GM19372 (cell line): ENCODE data around the gene CCDC27.
"Not testable (repeated sequence)": the region's sequence is repeated elsewhere in the genome, so short reads cannot be mapped to it uniquely, and the experiment has no call there.

ENCODE experiments used
- ATAC-seq: cut with Tn5 transposase; IDR thresholded peaks from one replicate; pipeline ENCODE4 v1.9.1; 2021; ENCODE audit warnings: mild to moderate bottlenecking, low read depth, moderate library complexity; ENCODE audit not compliant: unreplicated experiment

Gene CCDC27

DNA sequence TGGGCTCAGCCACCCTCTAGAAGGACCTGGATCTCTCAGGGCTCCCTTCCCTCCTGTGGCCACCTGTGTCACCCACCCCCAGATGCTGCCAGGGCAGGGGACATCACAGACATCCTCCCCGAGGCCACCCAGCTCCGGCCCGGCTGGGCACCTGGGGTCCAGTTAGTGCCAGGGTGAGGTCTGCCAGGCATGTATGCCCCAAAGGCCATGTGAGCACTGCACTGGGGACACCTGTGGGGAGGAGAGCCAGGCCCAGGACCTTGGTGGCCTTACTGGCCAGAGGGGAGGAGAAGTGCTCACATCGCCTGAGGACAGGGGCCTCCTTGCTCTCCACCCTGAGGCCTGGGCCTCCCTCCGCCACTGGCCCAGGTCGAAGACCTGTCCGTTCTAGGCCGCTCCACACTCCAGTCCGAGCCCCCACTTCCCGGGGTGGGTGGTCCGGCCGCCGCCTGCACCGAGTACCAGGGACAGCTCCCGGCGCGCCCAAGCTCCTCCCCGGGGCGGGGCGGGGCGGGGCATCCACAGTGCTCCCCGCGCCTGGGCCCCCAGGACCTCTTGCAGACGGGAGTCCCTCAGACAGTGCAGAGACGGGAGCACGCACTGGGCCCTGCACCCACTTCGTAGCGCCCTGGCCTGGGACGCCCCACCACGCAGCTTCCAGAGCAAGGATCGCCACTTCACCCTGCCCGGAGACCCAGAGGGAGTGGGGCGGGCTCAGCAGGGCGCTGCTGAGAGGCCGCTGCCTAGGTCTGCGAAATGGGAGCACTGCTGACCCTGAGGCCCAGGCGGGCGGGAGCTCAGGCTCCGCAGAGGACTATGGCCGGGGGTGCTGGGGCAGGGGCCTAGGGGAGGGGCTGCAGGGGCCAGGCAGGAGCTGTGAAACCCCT, 34.3 kb upstream of the CCDC27 start:
- ATAC-seq = no peak

- ATAC-seq = no peak
These were observed 33.5 kb upstream of the CCDC27 start for GRCh38 chr1:3718764-3719163.

DNA sequence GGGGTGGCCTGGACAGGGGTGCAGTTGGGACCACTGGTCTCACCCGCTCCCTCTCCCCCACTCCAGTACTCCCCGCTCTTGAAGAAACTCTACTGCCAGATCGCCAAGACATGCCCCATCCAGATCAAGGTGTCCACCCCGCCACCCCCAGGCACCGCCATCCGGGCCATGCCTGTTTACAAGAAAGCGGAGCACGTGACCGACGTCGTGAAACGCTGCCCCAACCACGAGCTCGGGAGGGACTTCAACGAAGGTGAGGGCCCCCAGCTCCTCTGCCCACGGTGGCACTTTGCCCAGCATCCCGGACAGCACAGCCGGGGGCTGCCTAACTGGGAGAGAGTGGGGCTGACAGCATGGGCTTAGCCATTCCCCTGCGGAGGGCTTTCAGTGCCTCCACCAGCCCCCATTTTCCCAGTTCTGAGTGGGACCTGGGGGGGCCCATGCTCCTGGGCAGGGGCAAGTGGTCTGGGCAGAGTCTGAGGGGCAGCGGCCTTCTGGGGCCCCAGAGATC, 30.2 kb upstream of the CCDC27 start:
- ATAC-seq = no peak

DNA sequence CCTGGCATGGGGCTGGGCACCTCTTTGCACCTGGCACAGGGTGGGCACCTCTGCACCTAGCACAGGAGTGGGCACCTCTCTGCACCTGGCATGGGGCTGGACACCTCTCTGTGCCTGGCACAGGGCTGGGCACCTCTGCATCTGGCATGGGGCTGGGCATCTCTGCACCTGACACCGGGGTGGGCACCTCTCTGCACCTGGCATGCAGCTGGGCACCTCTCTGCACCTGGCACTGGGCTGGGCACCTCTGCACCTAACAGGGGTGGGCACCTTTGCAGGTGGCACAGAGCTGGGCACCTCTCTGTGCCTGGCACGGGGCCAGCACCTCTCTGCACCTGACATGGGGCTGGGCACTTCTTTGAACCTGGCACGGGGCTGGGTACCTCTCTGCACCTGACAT, 29.4 kb upstream of the CCDC27 start:
- ATAC-seq = no peak

- ATAC-seq = not testable (repeated sequence)
These were observed 27.7 kb upstream of the CCDC27 start for GRCh38 chr1:3724416-3725030.

GRCh38 chr1:3725366-3725765, 26.9 kb upstream of the CCDC27 start:
- ATAC-seq = no peak

DNA sequence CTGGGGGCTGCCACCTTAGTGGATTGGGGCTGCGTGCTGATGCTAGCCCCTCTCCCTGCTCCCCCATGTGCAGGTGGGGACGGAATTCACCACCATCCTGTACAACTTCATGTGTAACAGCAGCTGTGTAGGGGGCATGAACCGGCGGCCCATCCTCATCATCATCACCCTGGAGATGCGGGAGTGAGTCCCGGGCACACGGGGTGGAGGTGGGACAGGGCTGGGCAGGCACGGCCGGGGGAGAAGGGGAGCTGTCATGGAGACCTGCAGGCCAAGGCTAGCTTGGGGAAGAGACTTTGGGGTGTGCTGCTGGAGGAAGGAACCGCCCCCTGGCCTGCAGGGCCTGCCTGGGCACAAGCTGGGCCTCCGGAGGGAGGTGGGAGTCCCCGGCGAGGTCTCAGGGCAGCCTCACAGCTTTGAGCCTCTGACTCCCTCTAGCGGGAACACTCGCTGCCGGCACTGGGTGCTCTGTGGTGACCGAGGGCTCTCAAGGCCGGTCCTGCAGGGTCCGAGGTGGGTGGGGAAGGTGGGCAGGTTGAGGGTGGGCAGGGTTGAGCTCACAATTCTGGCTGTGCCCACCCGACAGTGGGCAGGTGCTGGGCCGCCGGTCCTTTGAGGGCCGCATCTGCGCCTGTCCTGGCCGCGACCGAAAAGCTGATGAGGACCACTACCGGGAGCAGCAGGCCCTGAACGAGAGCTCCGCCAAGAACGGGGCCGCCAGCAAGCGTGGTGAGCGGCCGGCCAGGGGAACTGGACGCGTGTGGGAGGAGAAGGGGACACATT, 25.0 kb upstream of the CCDC27 start:
- no peak for ATAC-seq

GRCh38 chr1:3727825-3728776, 24.1 kb upstream of the CCDC27 start:
- ATAC-seq = no peak

DNA sequence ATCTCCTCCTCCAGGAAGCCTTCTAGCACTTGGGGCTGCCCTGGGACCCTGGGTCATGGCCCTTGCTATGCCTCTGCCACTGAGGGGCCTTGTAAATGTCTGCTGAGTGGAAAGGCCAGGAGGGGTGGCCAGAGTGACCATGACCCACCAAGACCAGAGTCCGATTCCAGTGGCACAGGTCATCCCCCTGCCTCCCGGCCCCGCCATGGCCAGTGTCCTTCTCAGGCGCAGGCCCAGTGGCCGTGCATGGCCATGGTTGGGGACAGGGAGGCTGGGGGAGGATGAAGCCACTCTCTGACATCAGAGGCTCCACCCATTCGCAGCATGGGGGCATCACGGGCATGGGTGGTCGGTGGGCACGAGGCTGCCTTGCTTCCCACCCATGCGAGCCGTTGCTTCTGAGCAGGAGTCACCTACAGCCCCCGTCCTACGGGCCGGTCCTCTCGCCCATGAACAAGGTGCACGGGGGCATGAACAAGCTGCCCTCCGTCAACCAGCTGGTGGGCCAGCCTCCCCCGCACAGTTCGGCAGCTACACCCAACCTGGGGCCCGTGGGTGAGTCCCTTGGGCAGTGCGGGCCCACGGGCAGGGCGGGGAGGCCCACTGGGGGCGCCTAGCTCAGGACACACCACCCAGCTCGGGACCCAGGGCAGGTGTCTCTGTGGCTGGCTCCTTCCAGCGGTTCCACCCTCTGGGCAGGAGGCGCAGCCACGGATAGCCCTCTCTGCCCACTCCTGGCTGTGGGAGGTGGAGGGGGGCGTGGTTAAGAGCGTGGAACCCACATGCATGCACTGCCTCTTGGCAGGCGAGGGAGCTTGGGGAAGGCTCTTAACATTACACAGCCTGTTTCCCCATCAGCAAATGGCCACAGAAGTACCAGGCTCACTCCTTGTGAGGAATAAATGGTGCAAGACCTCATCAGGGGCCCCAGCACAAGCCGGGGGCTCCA, 22.4 kb upstream of the CCDC27 start:
- ATAC-seq = no peak

DNA sequence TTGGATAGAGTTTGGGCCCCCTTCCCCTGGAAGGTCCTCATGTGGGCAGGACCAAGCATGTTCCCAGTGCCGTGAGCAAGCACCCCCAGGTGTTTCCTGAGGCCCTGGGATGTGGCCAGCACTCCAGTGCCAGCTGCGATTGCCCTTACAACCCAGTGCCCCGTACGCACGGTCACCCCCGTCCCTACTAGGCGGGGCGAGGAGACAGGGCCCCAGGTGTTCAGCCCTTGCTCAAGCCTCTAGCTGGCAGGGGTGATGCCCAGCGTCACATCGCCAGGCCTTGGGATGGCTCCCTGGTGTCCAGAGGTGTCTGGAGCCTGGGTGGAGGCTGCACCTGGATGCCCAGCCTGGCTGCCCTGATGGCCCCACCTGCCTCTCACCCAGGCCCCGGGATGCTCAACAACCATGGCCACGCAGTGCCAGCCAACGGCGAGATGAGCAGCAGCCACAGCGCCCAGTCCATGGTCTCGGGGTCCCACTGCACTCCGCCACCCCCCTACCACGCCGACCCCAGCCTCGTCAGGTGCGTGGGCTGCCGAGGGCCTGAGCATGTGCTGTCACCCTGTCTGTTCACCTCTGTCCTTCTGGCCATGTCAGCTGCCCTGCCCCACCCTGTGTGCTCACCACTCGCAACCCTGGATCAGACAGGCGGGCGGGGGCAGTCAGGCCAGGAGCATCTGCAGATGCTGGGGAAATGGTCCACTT, 21.6 kb upstream of the CCDC27 start:
- ATAC-seq = no peak

- no peak for ATAC-seq
These were observed 20.4 kb upstream of the CCDC27 start for GRCh38 chr1:3731583-3732433.

DNA sequence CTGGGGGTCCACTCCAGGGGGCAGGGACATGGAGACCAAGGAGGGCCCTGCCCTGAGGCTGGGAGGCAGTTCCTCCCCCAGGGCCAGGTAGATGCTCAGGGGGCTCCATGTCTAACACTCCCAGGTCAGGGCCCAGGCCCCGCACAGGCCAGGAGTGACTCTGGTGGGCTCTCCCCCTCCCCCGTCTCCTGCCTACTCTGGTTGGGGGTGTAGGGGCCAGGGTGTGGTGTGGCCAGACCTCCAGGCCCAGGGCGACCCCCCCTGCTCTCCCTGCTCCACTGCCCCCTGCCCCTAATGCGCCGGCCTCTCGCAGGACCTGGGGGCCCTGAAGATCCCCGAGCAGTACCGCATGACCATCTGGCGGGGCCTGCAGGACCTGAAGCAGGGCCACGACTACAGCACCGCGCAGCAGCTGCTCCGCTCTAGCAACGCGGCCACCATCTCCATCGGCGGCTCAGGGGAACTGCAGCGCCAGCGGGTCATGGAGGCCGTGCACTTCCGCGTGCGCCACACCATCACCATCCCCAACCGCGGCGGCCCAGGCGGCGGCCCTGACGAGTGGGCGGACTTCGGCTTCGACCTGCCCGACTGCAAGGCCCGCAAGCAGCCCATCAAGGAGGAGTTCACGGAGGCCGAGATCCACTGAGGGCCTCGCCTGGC, 19.7 kb upstream of the CCDC27 start:
- ATAC-seq = no peak

DNA sequence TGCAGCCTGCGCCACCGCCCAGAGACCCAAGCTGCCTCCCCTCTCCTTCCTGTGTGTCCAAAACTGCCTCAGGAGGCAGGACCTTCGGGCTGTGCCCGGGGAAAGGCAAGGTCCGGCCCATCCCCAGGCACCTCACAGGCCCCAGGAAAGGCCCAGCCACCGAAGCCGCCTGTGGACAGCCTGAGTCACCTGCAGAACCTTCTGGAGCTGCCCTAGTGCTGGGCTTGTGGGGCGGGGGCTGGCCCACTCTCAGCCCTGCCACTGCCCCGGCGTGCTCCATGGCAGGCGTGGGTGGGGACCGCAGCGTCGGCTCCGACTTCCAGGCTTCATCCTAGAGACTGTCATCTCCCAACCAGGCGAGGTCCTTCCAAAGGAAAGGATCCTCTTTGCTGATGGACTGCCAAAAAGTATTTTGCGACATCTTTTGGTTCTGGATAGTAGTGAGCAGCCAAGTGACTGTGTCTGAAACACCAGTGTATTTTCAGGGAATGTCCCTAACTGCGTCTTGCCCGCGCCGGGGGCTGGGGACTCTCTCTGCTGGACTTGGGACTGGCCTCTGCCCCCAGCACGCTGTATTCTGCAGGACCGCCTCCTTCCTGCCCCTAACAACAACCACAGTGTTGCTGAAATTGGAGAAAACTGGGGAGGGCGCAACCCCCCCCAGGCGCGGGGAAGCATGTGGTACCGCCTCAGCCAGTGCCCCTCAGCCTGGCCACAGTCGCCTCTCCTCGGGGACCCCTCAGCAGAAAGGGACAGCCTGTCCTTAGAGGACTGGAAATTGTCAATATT, 19.0 kb upstream of the CCDC27 start:
- ATAC-seq = no peak

- no peak for ATAC-seq
These were observed 18.2 kb upstream of the CCDC27 start for GRCh38 chr1:3733883-3734589.

GRCh38 chr1:3734602-3735001, 17.6 kb upstream of the CCDC27 start:
- ATAC-seq = no peak
